SH-SY5Y (cell line): ENCODE measurements around the gene FBH1.

Source experiments
- GATA2 ChIP-seq: IDR thresholded peaks from 2 replicates; pipeline ENCODE4 v1.6.1; 2011; ENCODE audit warnings: mild to moderate bottlenecking, low read depth, low read length
- GATA3 ChIP-seq: IDR thresholded peaks from 2 replicates; pipeline ENCODE4 v1.6.1; 2011; ENCODE audit warnings: low read depth, mild to moderate bottlenecking, low read length, moderate library complexity

GRCh38 chr10:5927306-5927705 lies 37.3 kb downstream of the FBH1 start:
- no peak for TF ChIP-seq GATA2
- TF ChIP-seq GATA3 = no peak
